Astrocyte (in vitro differentiated cells and primary cell): ENCODE results near the gene BICDL1. TPM values are rescaled to one million over a fixed set of nuclear protein-coding genes. Genes with fewer than 3 reads are reported as not detected.
"Not testable (repeated sequence)": the region's sequence is repeated elsewhere in the genome, so short reads cannot be mapped to it uniquely, and the experiment has no call there.

Experiments
- DNase-seq: peaks from one replicate; pipeline ENCODE4 v3.0.0-alpha.2; 2010; ENCODE audit warnings: low read depth
- FAIRE-seq: peaks from 2 replicates; lab custom pipeline; 2011; peaks lifted over from hg19 to GRCh38; lab: Jason Lieb, UNC
- H2AFZ ChIP-seq: 2 replicates; pipeline ENCODE4 v1.6.0; 2012; ENCODE audit warnings: low read depth, low read length, inconsistent platforms
- H3K27ac ChIP-seq: 2 replicates; pipeline ENCODE4 v1.5.1; 2011; ENCODE audit warnings: low read depth, low read length, inconsistent platforms
- H3K27me3 ChIP-seq: 2 replicates; pipeline ENCODE4 v1.6.0; 2011; ENCODE audit warnings: low read length, inconsistent platforms; ENCODE audit not compliant: insufficient read depth
- H3K36me3 ChIP-seq: 2 replicates; pipeline ENCODE4 v1.5.1; 2011; ENCODE audit warnings: low read length, inconsistent platforms; ENCODE audit not compliant: insufficient read depth
- H3K4me1 ChIP-seq: 2 replicates; pipeline ENCODE4 v1.5.1; 2011; ENCODE audit warnings: low read length, inconsistent platforms; ENCODE audit not compliant: insufficient read depth
- H3K4me2 ChIP-seq: 2 replicates; pipeline ENCODE4 v1.6.0; 2012; ENCODE audit warnings: low read length, inconsistent platforms
- H3K4me3 ChIP-seq: 2 replicates; pipeline ENCODE4 v1.5.1; 2011; ENCODE audit warnings: low read depth, mild to moderate bottlenecking, low read length, inconsistent platforms; ENCODE audit not compliant: insufficient read depth
- H3K79me2 ChIP-seq: 2 replicates; pipeline ENCODE4 v1.6.0; 2012; ENCODE audit warnings: mild to moderate bottlenecking, low read length, inconsistent platforms; ENCODE audit not compliant: insufficient read depth
- H3K9ac ChIP-seq: 2 replicates; pipeline ENCODE4 v1.6.0; 2012; ENCODE audit warnings: mild to moderate bottlenecking, low read length, inconsistent platforms
- H3K9me3 ChIP-seq: 2 replicates; pipeline ENCODE4 v1.5.1; 2012; ENCODE audit warnings: low read depth, mild to moderate bottlenecking, low read length, inconsistent platforms; ENCODE audit not compliant: insufficient read depth
- H4K20me1 ChIP-seq: 2 replicates; pipeline ENCODE4 v1.6.0; 2012; ENCODE audit warnings: low read length, inconsistent platforms; ENCODE audit not compliant: insufficient read depth
- H3K27ac Mint-ChIP-seq: one replicate; pipeline ENCODE4 v1.8.0; 2021; ENCODE audit warnings: mild to moderate bottlenecking, mixed read lengths; ENCODE audit not compliant: unreplicated experiment
- H3K27me3 Mint-ChIP-seq: one replicate; pipeline ENCODE4 v1.8.0; 2021; ENCODE audit warnings: low read depth, mixed read lengths; ENCODE audit not compliant: unreplicated experiment
- H3K36me3 Mint-ChIP-seq: one replicate; pipeline ENCODE4 v1.8.0; 2021; ENCODE audit warnings: low read depth, mixed read lengths; ENCODE audit not compliant: unreplicated experiment
- H3K4me1 Mint-ChIP-seq: one replicate; pipeline ENCODE4 v1.8.0; 2021; ENCODE audit warnings: low read depth, mixed read lengths; ENCODE audit not compliant: unreplicated experiment
- H3K4me3 Mint-ChIP-seq: one replicate; pipeline ENCODE4 v1.8.0; 2021; ENCODE audit warnings: mild to moderate bottlenecking, moderate library complexity, mixed read lengths; ENCODE audit not compliant: unreplicated experiment
- H3K9me3 Mint-ChIP-seq: one replicate; pipeline ENCODE4 v1.8.0; 2021; ENCODE audit warnings: mild to moderate bottlenecking, mixed read lengths; ENCODE audit not compliant: unreplicated experiment
- CTCF ChIP-seq: IDR thresholded peaks from 2 replicates; pipeline ENCODE4 v1.5.1; 2011; ENCODE audit warnings: low read depth, mild to moderate bottlenecking, inconsistent platforms, low read length, moderate library complexity; ENCODE audit not compliant: insufficient read depth
- EZH2 ChIP-seq: IDR thresholded peaks from 2 replicates; pipeline ENCODE4 v1.6.1; 2012; ENCODE audit warnings: mild to moderate bottlenecking, low read length, inconsistent platforms; ENCODE audit not compliant: insufficient read depth
- total RNA-seq: library from RNA; stranded (reverse); gene quantifications from 2 replicates; pipeline ENCODE4 v1.2.1, GENCODE V29; 2021

BICDL1 gene
- total RNA-seq, 1 donor from 2014 or later = 8.8 TPM

- no peak for DNase-seq
- Histone ChIP-seq H3K79me2 (no peaks in the 10 kb centered on the region), H3K36me3 (no peaks in the 10 kb centered on the region), H2AFZ (no peak overlapping the region), H3K4me3 (no peak overlapping the region), H3K27me3 (peaks cover 3% of the 10 kb centered on the region), H3K4me2 (no peak overlapping the region), H3K9ac (no peak overlapping the region), H3K27ac (no peak overlapping the region), H3K9me3 (no peaks in the 10 kb centered on the region), H3K4me1 (no peaks in the 10 kb centered on the region), H4K20me1 (no peaks in the 10 kb centered on the region)
- Mint-ChIP-seq H3K27me3 (no peaks in the 10 kb centered on the region), H3K9me3 (peaks cover 2% of the 10 kb centered on the region), H3K36me3 (peaks cover 3% of the 10 kb centered on the region), H3K4me3 (no peak overlapping the region), H3K4me1 (peaks cover 10% of the 10 kb centered on the region), H3K27ac (peak overlapping the region; percentile 6)
- FAIRE-seq = no peak
- TF ChIP-seq CTCF = no peak
- no peak for TF ChIP-seq EZH2
These were observed 52.6 kb downstream of the BICDL1 start for GRCh38 chr12:120041386-120042231.

GRCh38 chr12:120045367-120045766 lies 56.3 kb downstream of the BICDL1 start:
- not testable (repeated sequence) for H3K9ac ChIP-seq, H3K36me3 ChIP-seq, H3K27ac ChIP-seq, H3K4me3 ChIP-seq, H3K4me2 ChIP-seq, H3K27me3 Mint-ChIP-seq, H2AFZ ChIP-seq, H3K79me2 ChIP-seq, H3K27me3 ChIP-seq, H4K20me1 ChIP-seq, H3K36me3 Mint-ChIP-seq, H3K27ac Mint-ChIP-seq, DNase-seq, H3K4me1 ChIP-seq, FAIRE-seq, H3K4me1 Mint-ChIP-seq, H3K9me3 ChIP-seq, H3K9me3 Mint-ChIP-seq, H3K4me3 Mint-ChIP-seq

- Mint-ChIP-seq H3K27ac (no peak overlapping the region), H3K4me1 (no peaks in the 10 kb centered on the region), H3K9me3 (peaks cover 2% of the 10 kb centered on the region), H3K4me3 (no peak overlapping the region), H3K27me3 (no peaks in the 10 kb centered on the region), H3K36me3 (peaks cover 3% of the 10 kb centered on the region)
- Histone ChIP-seq H3K4me2 (no peak overlapping the region), H3K4me1 (no peaks in the 10 kb centered on the region), H2AFZ (no peak overlapping the region), H3K27me3 (peaks cover 5% of the 10 kb centered on the region), H3K79me2 (no peaks in the 10 kb centered on the region), H3K27ac (no peak overlapping the region), H3K9ac (no peak overlapping the region), H3K4me3 (no peak overlapping the region), H4K20me1 (no peaks in the 10 kb centered on the region), H3K36me3 (no peaks in the 10 kb centered on the region), H3K9me3 (no peaks in the 10 kb centered on the region)
- DNase-seq (no peak), FAIRE-seq (no peak)
- no peak for TF ChIP-seq EZH2
These were observed 58.0 kb downstream of the BICDL1 start for GRCh38 chr12:120047072-120047471.
